Stimulated activated CD4-positive, alpha-beta T cell treated with anti-CD3 and anti-CD28 coated beads, TNF-alpha, amount 100 ng/mL, for 24 hours (primary cell): Measurements from ENCODE around the gene DOK6.
"Not testable (repeated sequence)": the region's sequence is repeated elsewhere in the genome, so short reads cannot be mapped to it uniquely, and the experiment has no call there.

Source experiments
- DNase-seq, 3 experiments: peaks; one replicate each; pipeline ENCODE4 v3.0.0-alpha.2; 2020; ENCODE audit warnings: low read depth in 3 of 3

DOK6 gene

GRCh38 chr18:69870736-69871135 is 470.0 kb downstream of the DOK6 start:
- no peak for DNase-seq

- DNase-seq: no peak
Observed at GRCh38 chr18:69871363-69871762, 470.7 kb downstream of the DOK6 start.

- no peak for DNase-seq
Observed at GRCh38 chr18:69872661-69873060, 472.0 kb downstream of the DOK6 start.

- no peak for DNase-seq
Observed at GRCh38 chr18:69874058-69874457, 473.4 kb downstream of the DOK6 start.

GRCh38 chr18:69876490-69876889 is 475.8 kb downstream of the DOK6 start:
- DNase-seq: no peak

GRCh38 chr18:69878213-69878933 is 477.7 kb downstream of the DOK6 start:
- no peak for DNase-seq

GRCh38 chr18:69879051-69879450 is 478.4 kb downstream of the DOK6 start:
- DNase-seq: not testable (repeated sequence)

GRCh38 chr18:69880083-69880482 is 479.4 kb downstream of the DOK6 start:
- DNase-seq: no peak

- DNase-seq: no peak
Observed at GRCh38 chr18:69882965-69883668, 482.4 kb downstream of the DOK6 start.

- no peak for DNase-seq
Observed at GRCh38 chr18:69883781-69884180, 483.1 kb downstream of the DOK6 start.

GRCh38 chr18:69885355-69885754 is 484.7 kb downstream of the DOK6 start:
- DNase-seq: no peak

- peak in 1 of 3 experiments; percentile 41 for DNase-seq
Observed at GRCh38 chr18:69885841-69886531, 485.3 kb downstream of the DOK6 start.

- DNase-seq: no peak
Observed at GRCh38 chr18:69887256-69887655, 486.6 kb downstream of the DOK6 start.

- DNase-seq: peak in 1 of 3 experiments; percentile 21
Observed at GRCh38 chr18:69889009-69889408, 488.3 kb downstream of the DOK6 start.

- no peak for DNase-seq
Observed at GRCh38 chr18:69890558-69890957, 489.9 kb downstream of the DOK6 start.

GRCh38 chr18:69894467-69894866 is 493.8 kb downstream of the DOK6 start:
- DNase-seq: no peak

GRCh38 chr18:69895066-69896047 is 494.7 kb downstream of the DOK6 start:
- DNase-seq: no peak

- no peak for DNase-seq
Observed at GRCh38 chr18:69897397-69898108, 496.9 kb downstream of the DOK6 start.

GRCh38 chr18:69898241-69898861 is 497.7 kb downstream of the DOK6 start:
- DNase-seq: no peak
